A673 (cell line): Measurements from ENCODE around the gene SLC22A23. TPM values are rescaled to one million over a fixed set of nuclear protein-coding genes. Genes with fewer than 3 reads are reported as not detected.
"Not testable (repeated sequence)": the region's sequence is repeated elsewhere in the genome, so short reads cannot be mapped to it uniquely, and the experiment has no call there.

Experiments used
- BruUV-seq: library from RNA; stranded (reverse); fragments of 400-500 nt; replicated peaks from 2 replicates; lab custom pipeline; 2021; lab: Mats Ljungman, UMichigan
- CTCF ChIA-PET: fragments of 300-600 bp; sonication (Branson Sonifier 250); formaldehyde crosslinking; loops from one replicate; lab custom pipeline; 2022; ENCODE audit warnings: antibody characterized with exemption; lab: Charles Lee
- POLR2A ChIA-PET: fragments of 300-600 bp; sonication (Branson Sonifier 250); formaldehyde crosslinking; loops from one replicate; lab custom pipeline; 2022; ENCODE audit warnings: antibody characterized with exemption; ENCODE audit not compliant: low non-redundant PET; lab: Charles Lee
- DNase-seq: peaks from one replicate; pipeline ENCODE4 v3.0.0-alpha.2; 2015; ENCODE audit warnings: low spot score
- H3K27ac ChIP-seq: fragments of 200-600 bp; sonication (generic); 2 replicates; pipeline ENCODE4 v1.5.1; 2016; ENCODE audit warnings: mixed run types, low read depth, mild to moderate bottlenecking, mixed read lengths, antibody characterized with exemption, low read length; ENCODE audit not compliant: poor library complexity, severe bottlenecking
- H3K27me3 ChIP-seq: fragments of 200-600 bp; sonication (generic); replicated peaks from 2 replicates; pipeline ENCODE4 v1.6.1; 2017; ENCODE audit warnings: mixed run types, low read depth, mild to moderate bottlenecking, mixed read lengths, antibody characterized with exemption, low read length; ENCODE audit not compliant: insufficient read depth, poor library complexity
- H3K36me3 ChIP-seq: fragments of 200-600 bp; sonication (generic); 2 replicates; pipeline ENCODE4 v1.6.1; 2016; ENCODE audit warnings: mixed run types, mild to moderate bottlenecking, mixed read lengths, antibody characterized with exemption, low read length; ENCODE audit not compliant: insufficient read depth, poor library complexity, severe bottlenecking
- H3K4me1 ChIP-seq: fragments of 200-600 bp; sonication (generic); 2 replicates; pipeline ENCODE4 v1.6.1; 2017; ENCODE audit warnings: mixed run types, mild to moderate bottlenecking, mixed read lengths, antibody characterized with exemption, low read length; ENCODE audit not compliant: insufficient read depth, poor library complexity, severe bottlenecking
- H3K4me3 ChIP-seq: fragments of 200-600 bp; sonication (generic); 2 replicates; pipeline ENCODE4 v1.5.1; 2016; ENCODE audit warnings: low read depth, mixed run types, mild to moderate bottlenecking, mixed read lengths, low read length; ENCODE audit not compliant: poor library complexity, severe bottlenecking
- H3K9me3 ChIP-seq: fragments of 200-600 bp; sonication (generic); 2 replicates; pipeline ENCODE4 v1.6.1; 2016; ENCODE audit warnings: mixed run types, low read depth, mild to moderate bottlenecking, mixed read lengths, antibody characterized with exemption, low read length; ENCODE audit not compliant: poor library complexity, severe bottlenecking
- CTCF ChIP-seq: fragments of 300-800, 200-600 bp; sonication (generic); conservative IDR thresholded peaks from 2 replicates; pipeline ENCODE4 v1.5.1; 2017; ENCODE audit warnings: low read depth, mild to moderate bottlenecking, antibody characterized with exemption, low read length, moderate library complexity, mixed read lengths
- EZH2 ChIP-seq: fragments of 200-600 bp; sonication (generic); IDR thresholded peaks from 2 replicates; pipeline ENCODE4 v1.6.1; 2017; ENCODE audit warnings: borderline replicate concordance, low read depth, mild to moderate bottlenecking, mixed read lengths, antibody characterized with exemption, low read length; ENCODE audit not compliant: poor library complexity, severe bottlenecking
- intact Hi-C: fragments of 100-400 bp; cut with micrococcal nuclease; formaldehyde crosslinking; loops from one replicate; pipeline ENCODE4 v1.10.0; 2022; ENCODE audit not compliant: unreplicated experiment
- total RNA-seq: library from RNA; stranded (reverse); gene quantifications from 2 replicates; pipeline ENCODE4 v1.2.3, GENCODE V29; 2021

SLC22A23 gene
- total RNA-seq, 1 experiment from 2014 or later: 6.2 TPM

- H3K27ac ChIP-seq: no peak overlapping the region
- ChIA-PET POLR2A (no interaction called here), CTCF (interaction anchor here (0.5 to 0.6 kb wide), 2 partner anchors 113 to 247 kb away, joined by 3 to 11 read pairs; no protein-coding TSS in a partner anchor)
- BruUV-seq: no TSS peak
- no peaks in the 10 kb centered on the region for H3K4me1 ChIP-seq
- intact Hi-C loops: no loop called here
- TF ChIP-seq EZH2 (no peak), CTCF (no peak)
- H3K36me3 ChIP-seq: no peaks in the 10 kb centered on the region
- no peaks in the 10 kb centered on the region for H3K9me3 ChIP-seq
- no peaks in the 10 kb centered on the region for H3K27me3 ChIP-seq
- H3K4me3 ChIP-seq: no peak overlapping the region
- DNase-seq: no peak
Observed at GRCh38 chr6:3247255-3248146, 209.3 kb downstream of the SLC22A23 start.

- Histone ChIP-seq H3K4me3 (no peak overlapping the region), H3K9me3 (no peaks in the 10 kb centered on the region), H3K27me3 (no peaks in the 10 kb centered on the region), H3K4me1 (no peaks in the 10 kb centered on the region), H3K36me3 (no peaks in the 10 kb centered on the region), H3K27ac (no peak overlapping the region)
- TF ChIP-seq CTCF (no peak), EZH2 (no peak)
- no peak for DNase-seq
- BruUV-seq: no TSS peak
- CTCF ChIA-PET: no interaction called here
- intact Hi-C loops: no loop called here
- POLR2A ChIA-PET: no interaction called here
Observed at GRCh38 chr6:3245216-3245615, 211.6 kb downstream of the SLC22A23 start.

- CTCF ChIA-PET, H3K4me1 ChIP-seq, POLR2A ChIA-PET, H3K9me3 ChIP-seq, H3K4me3 ChIP-seq, DNase-seq, H3K27ac ChIP-seq, intact Hi-C loops, H3K36me3 ChIP-seq, BruUV-seq, H3K27me3 ChIP-seq: not testable (repeated sequence)
Observed at GRCh38 chr6:3244832-3245161, 212.1 kb downstream of the SLC22A23 start.
